ENCODE results near the gene TBL1XR1.

TBL1XR1 gene

GRCh38 chr3:177135841-177136492 is 61.3 kb downstream of the TBL1XR1 start:
- Histone ChIP-seq H3K27me3 (replicated peaks; ENCODE audit: control insufficient read depth, insufficient read depth, low read length, poor library complexity, severe bottlenecking) (no peaks in the 10 kb centered on the region), H3K4me3 (ENCODE audit: insufficient read depth, low read depth, low read length, poor library complexity, severe bottlenecking) (no peak overlapping the region), H3K4me1 (ENCODE audit: control insufficient read depth, insufficient read depth, low read length, poor library complexity, severe bottlenecking) (peaks cover 8% of the 10 kb centered on the region), H3K36me3 (ENCODE audit: control insufficient read depth, insufficient read depth, low read length) (no peaks in the 10 kb centered on the region), H3K27ac (ENCODE audit: insufficient read depth, low read length, poor library complexity, severe bottlenecking) (no peak overlapping the region), H3K9me3 (ENCODE audit: control insufficient read depth, low read length) (no peaks in the 10 kb centered on the region)
- no peak for DNase-seq

DNA sequence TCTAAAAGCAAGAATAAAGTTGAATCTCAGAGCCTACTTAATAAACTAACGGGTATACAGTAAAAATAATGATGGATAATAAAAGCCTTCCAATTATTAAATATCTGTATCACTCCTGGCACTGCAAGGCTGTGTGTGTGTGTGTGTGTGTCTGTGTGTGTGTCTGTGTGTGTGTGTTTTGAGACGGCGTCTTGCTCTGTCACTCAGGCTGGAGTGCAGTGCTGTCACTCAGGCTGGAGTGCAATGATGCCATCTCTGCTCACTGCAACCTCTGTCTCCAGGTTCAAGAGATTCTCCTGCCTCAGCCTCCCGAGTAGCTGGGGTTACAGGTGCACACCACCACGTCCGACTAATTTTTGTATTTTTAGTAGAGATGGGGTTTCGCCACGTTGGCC is 62.5 kb downstream of the TBL1XR1 start:
- Histone ChIP-seq H3K9me3 (ENCODE audit: control insufficient read depth, low read length) (no peaks in the 10 kb centered on the region), H3K4me3 (ENCODE audit: insufficient read depth, low read depth, low read length, poor library complexity, severe bottlenecking) (no peak overlapping the region), H3K27ac (ENCODE audit: insufficient read depth, low read length, poor library complexity, severe bottlenecking) (no peak overlapping the region), H3K27me3 (replicated peaks; ENCODE audit: control insufficient read depth, insufficient read depth, low read length, poor library complexity, severe bottlenecking) (no peaks in the 10 kb centered on the region), H3K36me3 (ENCODE audit: control insufficient read depth, insufficient read depth, low read length) (no peaks in the 10 kb centered on the region), H3K4me1 (ENCODE audit: control insufficient read depth, insufficient read depth, low read length, poor library complexity, severe bottlenecking) (peaks cover 6% of the 10 kb centered on the region)
- DNase-seq, result no peak

- no peaks in the 10 kb centered on the region for H3K9me3 ChIP-seq (ENCODE audit: control insufficient read depth, low read length)
- H3K4me3 ChIP-seq (ENCODE audit: insufficient read depth, low read depth, low read length, poor library complexity, severe bottlenecking), result no peak overlapping the region
- no peaks in the 10 kb centered on the region for H3K36me3 ChIP-seq (ENCODE audit: control insufficient read depth, insufficient read depth, low read length)
- H3K27me3 ChIP-seq (replicated peaks; ENCODE audit: control insufficient read depth, insufficient read depth, low read length, poor library complexity, severe bottlenecking), result no peaks in the 10 kb centered on the region
- peaks cover 6% of the 10 kb centered on the region for H3K4me1 ChIP-seq (ENCODE audit: control insufficient read depth, insufficient read depth, low read length, poor library complexity, severe bottlenecking)
- no peak overlapping the region for H3K27ac ChIP-seq (ENCODE audit: insufficient read depth, low read length, poor library complexity, severe bottlenecking)
- no peak for DNase-seq
Measured at GRCh38 chr3:177133860-177134815, 63.1 kb downstream of the TBL1XR1 start.

GRCh38 chr3:177131927-177132636 is 65.2 kb downstream of the TBL1XR1 start:
- DNase-seq, result no peak
- Histone ChIP-seq H3K27me3 (replicated peaks; ENCODE audit: control insufficient read depth, insufficient read depth, low read length, poor library complexity, severe bottlenecking) (no peaks in the 10 kb centered on the region), H3K27ac (ENCODE audit: insufficient read depth, low read length, poor library complexity, severe bottlenecking) (no peak overlapping the region)

GRCh38 chr3:177127008-177127407 is 70.3 kb downstream of the TBL1XR1 start:
- no peak overlapping the region for H3K27ac ChIP-seq (ENCODE audit: insufficient read depth, low read length, poor library complexity, severe bottlenecking)
- H3K36me3 ChIP-seq (ENCODE audit: control insufficient read depth, insufficient read depth, low read length), result no peaks in the 10 kb centered on the region
- DNase-seq, result no peak
- H3K27me3 ChIP-seq (replicated peaks; ENCODE audit: control insufficient read depth, insufficient read depth, low read length, poor library complexity, severe bottlenecking), result no peaks in the 10 kb centered on the region
- H3K4me1 ChIP-seq (ENCODE audit: control insufficient read depth, insufficient read depth, low read length, poor library complexity, severe bottlenecking), result no peaks in the 10 kb centered on the region
- H3K9me3 ChIP-seq (ENCODE audit: control insufficient read depth, low read length), result no peaks in the 10 kb centered on the region
- no peak overlapping the region for H3K4me3 ChIP-seq (ENCODE audit: insufficient read depth, low read depth, low read length, poor library complexity, severe bottlenecking)

More at GRCh38 chr3:177131927-177132636, 65.2 kb downstream of the TBL1XR1 start:
- H3K4me1 ChIP-seq (ENCODE audit: control insufficient read depth, insufficient read depth, low read length, poor library complexity, severe bottlenecking), result no peaks in the 10 kb centered on the region
- H3K4me3 ChIP-seq (ENCODE audit: insufficient read depth, low read depth, low read length, poor library complexity, severe bottlenecking), result no peak overlapping the region
- no peaks in the 10 kb centered on the region for H3K36me3 ChIP-seq (ENCODE audit: control insufficient read depth, insufficient read depth, low read length)
- no peaks in the 10 kb centered on the region for H3K9me3 ChIP-seq (ENCODE audit: control insufficient read depth, low read length)

DNA sequence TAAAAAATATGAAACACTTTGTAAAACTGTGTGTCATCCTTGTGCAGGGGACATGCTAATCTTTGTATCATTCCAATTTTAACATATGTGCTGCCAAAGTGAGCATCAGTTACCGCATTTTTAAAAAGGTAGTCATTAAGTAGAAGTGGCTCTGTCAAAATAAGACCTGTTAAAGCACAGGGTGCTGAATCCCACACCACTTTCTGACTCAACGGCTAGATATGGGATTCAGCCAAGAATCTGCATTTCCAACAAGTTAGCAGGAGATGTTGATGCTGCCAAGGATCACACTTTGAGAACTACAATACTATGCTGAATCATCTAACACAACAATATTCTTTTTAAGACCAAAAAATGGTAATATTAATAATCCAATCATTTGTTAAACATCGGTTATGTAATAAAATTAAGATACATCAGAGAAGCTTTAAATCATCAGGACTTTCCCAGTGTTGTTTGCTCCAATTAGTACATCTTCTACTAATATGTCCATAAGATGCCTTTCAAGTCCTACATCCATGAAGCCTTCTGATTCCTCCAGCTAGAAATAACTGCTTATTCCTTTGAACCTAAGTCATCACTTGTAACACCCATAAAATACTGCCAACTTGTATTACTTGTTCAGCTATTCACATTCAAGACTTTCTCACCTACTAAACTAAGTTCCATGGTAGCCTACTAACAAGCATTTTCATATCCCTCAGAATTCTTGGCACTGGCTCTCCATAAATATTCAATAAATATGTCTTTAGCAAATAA is 71.1 kb downstream of the TBL1XR1 start:
- no peaks in the 10 kb centered on the region for H3K36me3 ChIP-seq (ENCODE audit: control insufficient read depth, insufficient read depth, low read length)
- no peaks in the 10 kb centered on the region for H3K9me3 ChIP-seq (ENCODE audit: control insufficient read depth, low read length)
- H3K4me1 ChIP-seq (ENCODE audit: control insufficient read depth, insufficient read depth, low read length, poor library complexity, severe bottlenecking), result no peaks in the 10 kb centered on the region
- H3K4me3 ChIP-seq (ENCODE audit: insufficient read depth, low read depth, low read length, poor library complexity, severe bottlenecking), result no peak overlapping the region
- H3K27ac ChIP-seq (ENCODE audit: insufficient read depth, low read length, poor library complexity, severe bottlenecking), result no peak overlapping the region
- H3K27me3 ChIP-seq (replicated peaks; ENCODE audit: control insufficient read depth, insufficient read depth, low read length, poor library complexity, severe bottlenecking), result no peaks in the 10 kb centered on the region
- no peak for DNase-seq

- Histone ChIP-seq H3K36me3 (ENCODE audit: control insufficient read depth, insufficient read depth, low read length) (no peaks in the 10 kb centered on the region), H3K4me3 (ENCODE audit: insufficient read depth, low read depth, low read length, poor library complexity, severe bottlenecking) (no peak overlapping the region), H3K4me1 (ENCODE audit: control insufficient read depth, insufficient read depth, low read length, poor library complexity, severe bottlenecking) (no peaks in the 10 kb centered on the region), H3K27ac (ENCODE audit: insufficient read depth, low read length, poor library complexity, severe bottlenecking) (no peak overlapping the region), H3K27me3 (replicated peaks; ENCODE audit: control insufficient read depth, insufficient read depth, low read length, poor library complexity, severe bottlenecking) (no peaks in the 10 kb centered on the region), H3K9me3 (ENCODE audit: control insufficient read depth, low read length) (no peaks in the 10 kb centered on the region)
- no peak for DNase-seq
Measured at GRCh38 chr3:177124882-177125281, 72.4 kb downstream of the TBL1XR1 start.

DNA sequence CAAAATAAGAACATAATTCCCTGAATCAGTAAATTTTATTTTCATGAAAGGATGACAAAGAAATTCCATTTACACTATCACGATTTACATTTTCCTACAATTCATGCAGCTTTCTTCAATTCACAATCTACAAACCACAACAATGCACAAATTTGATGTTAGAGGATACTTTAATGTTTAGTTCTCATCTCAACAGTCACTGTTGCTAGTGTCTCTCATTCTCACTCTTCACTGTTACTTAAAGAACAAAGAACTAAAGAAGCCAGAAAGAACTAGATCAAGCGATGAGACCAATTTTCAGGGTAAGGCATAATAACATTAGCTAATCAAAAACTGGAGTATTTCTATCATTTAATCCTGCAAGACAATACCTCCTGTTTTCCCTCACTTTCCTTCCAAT is 73.5 kb downstream of the TBL1XR1 start:
- no peaks in the 10 kb centered on the region for H3K27me3 ChIP-seq (replicated peaks; ENCODE audit: control insufficient read depth, insufficient read depth, low read length, poor library complexity, severe bottlenecking)
- DNase-seq, result no peak
- H3K4me3 ChIP-seq (ENCODE audit: insufficient read depth, low read depth, low read length, poor library complexity, severe bottlenecking), result no peak overlapping the region
- no peaks in the 10 kb centered on the region for H3K4me1 ChIP-seq (ENCODE audit: control insufficient read depth, insufficient read depth, low read length, poor library complexity, severe bottlenecking)
- H3K36me3 ChIP-seq (ENCODE audit: control insufficient read depth, insufficient read depth, low read length), result no peaks in the 10 kb centered on the region
- no peak overlapping the region for H3K27ac ChIP-seq (ENCODE audit: insufficient read depth, low read length, poor library complexity, severe bottlenecking)
- no peaks in the 10 kb centered on the region for H3K9me3 ChIP-seq (ENCODE audit: control insufficient read depth, low read length)

GRCh38 chr3:177122183-177122856 is 75.0 kb downstream of the TBL1XR1 start:
- Histone ChIP-seq H3K4me1 (ENCODE audit: control insufficient read depth, insufficient read depth, low read length, poor library complexity, severe bottlenecking) (no peaks in the 10 kb centered on the region), H3K4me3 (ENCODE audit: insufficient read depth, low read depth, low read length, poor library complexity, severe bottlenecking) (no peak overlapping the region), H3K27me3 (replicated peaks; ENCODE audit: control insufficient read depth, insufficient read depth, low read length, poor library complexity, severe bottlenecking) (no peaks in the 10 kb centered on the region), H3K9me3 (ENCODE audit: control insufficient read depth, low read length) (no peaks in the 10 kb centered on the region), H3K27ac (ENCODE audit: insufficient read depth, low read length, poor library complexity, severe bottlenecking) (no peak overlapping the region), H3K36me3 (ENCODE audit: control insufficient read depth, insufficient read depth, low read length) (no peaks in the 10 kb centered on the region)
- no peak for DNase-seq
